Smooth muscle cell of the umbilical artery (primary cell): ENCODE measurements around the gene SDR9C7. TPM values are rescaled to one million over a fixed set of nuclear protein-coding genes. Genes with fewer than 3 reads are reported as not detected.

ENCODE experiments used
- total RNA-seq: library from RNA; depleted of rRNA; stranded (reverse); fragments of >200 nt; gene quantifications from 2 replicates; pipeline ENCODE4 v1.2.3, GENCODE V29; 2014

SDR9C7 gene
- not detected in 2 replicates for total RNA-seq

DNA sequence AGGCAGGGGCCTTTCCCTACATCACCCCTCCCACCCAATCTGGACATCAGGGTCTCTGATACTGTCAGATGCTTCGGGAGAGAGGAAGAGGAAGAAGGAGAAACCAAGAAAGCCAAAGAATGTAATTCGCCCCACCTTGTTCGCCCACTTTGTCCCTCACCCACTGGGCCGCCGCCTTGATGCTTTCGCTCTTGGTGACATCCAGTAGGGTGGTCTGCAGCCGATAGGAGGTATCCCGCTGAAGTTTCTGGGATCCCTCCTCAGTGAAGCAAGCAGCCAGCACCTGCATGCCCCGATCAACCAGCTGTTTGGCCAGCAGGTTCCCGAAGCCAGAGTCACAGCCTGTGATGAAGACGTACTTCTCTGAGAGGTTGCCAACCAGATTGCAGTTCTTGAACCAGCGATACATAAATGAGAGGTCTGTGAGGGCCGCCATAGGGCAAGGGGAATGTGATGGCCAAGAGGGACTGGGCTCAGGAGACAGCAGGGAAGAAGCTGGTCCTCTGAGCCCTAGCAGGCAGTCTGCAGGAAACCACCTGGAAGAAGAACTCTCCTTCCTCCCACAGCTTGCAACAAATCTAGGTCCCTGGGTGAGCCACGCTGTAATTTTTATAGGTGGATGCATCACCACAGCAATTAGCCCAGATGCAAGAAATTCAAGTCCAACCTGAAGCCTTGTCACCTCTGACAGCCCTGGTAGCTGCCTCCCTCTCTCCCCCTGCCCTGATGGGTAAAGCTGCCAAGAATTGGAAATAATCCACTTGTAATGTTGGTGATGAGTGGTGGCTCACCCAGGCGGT lies at the start of gene SDR9C7:
SDR9C7 (minus strand) TSS at position 583 of the 800 bp plus-strand sequence; CDS start at position 436, 147 bp downstream.

GRCh38 chr12:56957229-56958052 lies 23.2 kb upstream of the SDR9C7 start, which contains the start of gene RDH16:
Gene RDH16, minus strand, starts transcription at chr12:56957608. Its CDS starts 146 bp downstream, at chr12:56957462.

Other genes with a start within 250 kb of the SDR9C7 start
- 70.7 and 102 TPM in 2 replicates for gene PTGES3, start 246.1 kb downstream of the SDR9C7 start, total RNA-seq
- 802 and 1,064 TPM in 2 replicates for gene NACA, start 209.1 kb downstream of the SDR9C7 start, total RNA-seq
- 3.3 and 6.8 TPM in 2 replicates for gene PRIM1, start 182.1 kb downstream of the SDR9C7 start, total RNA-seq
- gene HSD17B6, start 171.1 kb downstream of the SDR9C7 start, total RNA-seq, result 5.6 and 39.2 TPM in 2 replicates
- 0.30 and 0.37 TPM in 2 replicates for gene RDH16, start 23.2 kb upstream of the SDR9C7 start, total RNA-seq
- gene ZBTB39, start 72.1 kb upstream of the SDR9C7 start, total RNA-seq, result 5.0 and 6.8 TPM in 2 replicates
- gene TAC3, start 82.1 kb upstream of the SDR9C7 start, total RNA-seq, result not detected in 2 replicates
- gene MYO1A, start 115.7 kb upstream of the SDR9C7 start, total RNA-seq, result not detected in 2 replicates
- gene NEMP1, start 144.4 kb upstream of the SDR9C7 start, total RNA-seq, result 3.9 and 10.0 TPM in 2 replicates
- gene NAB2, start 154.7 kb upstream of the SDR9C7 start, total RNA-seq, result 23.5 and 60.4 TPM in 2 replicates
- 36.8 and 54.3 TPM in 2 replicates for gene STAT6, start 177.0 kb upstream of the SDR9C7 start, total RNA-seq
- gene LRP1, start 194.1 kb upstream of the SDR9C7 start, total RNA-seq, result 617 and 769 TPM in 2 replicates
- gene LRP1-AS, start 213.2 kb upstream of the SDR9C7 start, total RNA-seq, result not detected in 2 replicates